ENCODE results near the gene THADA. TPM values are rescaled to one million over a fixed set of nuclear protein-coding genes. Genes with fewer than 3 reads are reported as not detected.

The THADA gene
- total RNA-seq, 1 experiment from 2014 or later: 20.1 TPM

- DNase-seq: peak; percentile 93
- H4K20me1 ChIP-seq (ENCODE audit: control insufficient read depth, insufficient read depth, insufficient read length): peaks cover 3% of the 10 kb centered on the region
- peaks cover 16% of the 10 kb centered on the region; the same call in 1 of the 2 replicates for H3K79me2 ChIP-seq (ENCODE audit: insufficient read depth, low read length)
- H3K9me3 ChIP-seq (ENCODE audit: control insufficient read depth, low read depth, low read length): no peaks in the 10 kb centered on the region
- no peak overlapping the region for H3K9ac ChIP-seq (ENCODE audit: extremely low read depth, insufficient read length, low read length)
- H3K23ac ChIP-seq (ENCODE audit: insufficient read length, low read depth, low read length): no peak overlapping the region
- no peak overlapping the region for H2BK20ac ChIP-seq (ENCODE audit: low read depth, low read length, poor library complexity, severe bottlenecking)
- no peak overlapping the region for H2BK12ac ChIP-seq (ENCODE audit: insufficient read length, low read depth, low read length)
- no peak overlapping the region for H2BK5ac ChIP-seq (ENCODE audit: insufficient read length, low read length)
- H3K27ac ChIP-seq (ENCODE audit: insufficient read length, low read depth, low read length): no peak overlapping the region
- H3K56ac ChIP-seq (ENCODE audit: insufficient read length, low read depth, low read length): no peak overlapping the region
- peaks cover 1% of the 10 kb centered on the region; the same call in 1 of the 2 replicates for H3K27me3 Mint-ChIP-seq (ENCODE audit: low read depth)
- H3K27ac Mint-ChIP-seq: peak overlapping the region; percentile 98
- no peak overlapping the region for H2AFZ ChIP-seq (ENCODE audit: low read length)
- H3K23me2 ChIP-seq (ENCODE audit: insufficient read length, low read depth, low read length, poor library complexity, severe bottlenecking): peaks cover 11% of the 10 kb centered on the region
- WGBS (ENCODE audit: extremely low coverage, insufficient read length, low lambda C conversion rate): no CpG with 5 or more reads among the region's 8 CpGs
- H3K79me1 ChIP-seq (ENCODE audit: insufficient read depth, low read depth, low read length, poor library complexity, severe bottlenecking): no peaks in the 10 kb centered on the region
- H3K4me1 ChIP-seq (ENCODE audit: insufficient read depth, low read length): peaks cover 12% of the 10 kb centered on the region
- H4K91ac ChIP-seq (ENCODE audit: insufficient read length, low read depth, low read length): no peak overlapping the region
- no peak overlapping the region for H4K8ac ChIP-seq (replicated peaks; ENCODE audit: insufficient read length, low read depth, low read length)
- no peak overlapping the region for H2BK120ac ChIP-seq (ENCODE audit: low read depth, low read length, poor library complexity, severe bottlenecking)
- H3K4me1 Mint-ChIP-seq: peaks cover 58 to 65% of the 10 kb centered on the region in 2 experiments
- peaks cover 13 to 37% (median 22%) of the 10 kb centered on the region in 3 experiments for H3K36me3 Mint-ChIP-seq (ENCODE audit: insufficient read depth in 1 of 3, low read depth in 3 of 3)
- H3K4me3 Mint-ChIP-seq: peak overlapping the region; percentile 65 to 84
- H3K4ac ChIP-seq (ENCODE audit: low read depth, low read length): no peak overlapping the region
- H3K4me2 ChIP-seq (ENCODE audit: insufficient read depth, insufficient read length, low read length): peak overlapping the region; percentile 60
- H3K9me3 Mint-ChIP-seq: peaks cover 0 to 2% of the 10 kb centered on the region in 2 experiments; a peak in 1 of 5 replicates
- H3K18ac ChIP-seq (ENCODE audit: insufficient read length, low read depth, low read length): no peak overlapping the region
- TF ChIP-seq CTCF (conservative IDR thresholded peaks at IDR 0.05): no peak
- H2AK5ac ChIP-seq (ENCODE audit: insufficient read length, low read length): no peak overlapping the region
- H3K14ac ChIP-seq (ENCODE audit: insufficient read depth, low read length): no peak overlapping the region
- no peak overlapping the region for H3T11ph ChIP-seq (ENCODE audit: low read length)
- no peak overlapping the region for H4K5ac ChIP-seq (ENCODE audit: insufficient read length, low read depth, low read length)
- no peak overlapping the region for H2BK15ac ChIP-seq (ENCODE audit: low read depth, low read length)
- no peaks in the 10 kb centered on the region for H3K27me3 ChIP-seq (ENCODE audit: insufficient read depth, low read length)
These were observed 373.9 kb downstream of the THADA start for GRCh38 chr2:43221763-43222474.

Data from H9 (cell line).